Naive thymus-derived CD4-positive, alpha-beta T cell (primary cell): ENCODE measurements around the gene CFDP1. TPM values are rescaled to one million over a fixed set of nuclear protein-coding genes. Genes with fewer than 3 reads are reported as not detected.

Experiments used
- ATAC-seq: fragments of 150-1000 bp; cut with Tn5 transposase; 2 replicates; pipeline ENCODE4 v1.10.0; 2021; ENCODE audit warnings: mild to moderate bottlenecking, moderate library complexity
- CTCF ChIA-PET: fragments of 350-600 bp; sonication (Branson Sonifier 250); formaldehyde crosslinking; loops from one replicate; lab custom pipeline; 2021; ENCODE audit warnings: antibody characterized with exemption; lab: Charles Lee
- POLR2A ChIA-PET: fragments of 350-600 bp; sonication (Branson Sonifier 250); formaldehyde crosslinking; loops from one replicate; lab custom pipeline; 2021; ENCODE audit warnings: antibody characterized with exemption, inconsistent platforms; lab: Charles Lee
- DNase-seq, 9 donors: peaks; one replicate each; pipeline versions ENCODE4 v3.0.0 to v3.0.0-alpha.2; 2020 to 2022; ENCODE audit warnings: mixed read lengths in 1 of 9
- H3K27ac ChIP-seq: one replicate; pipeline ENCODE4 v1.7.0; 2013; ENCODE audit warnings: mild to moderate bottlenecking, low read depth, low read length, moderate library complexity
- H3K27me3 ChIP-seq, 2 donors: one replicate each; pipeline ENCODE4 v1.7.0; 2013; ENCODE audit warnings: low read length in 2 of 2, mild to moderate bottlenecking in 2 of 2, moderate library complexity in 2 of 2; ENCODE audit not compliant: control insufficient read depth in 2 of 2, insufficient read depth in 2 of 2
- H3K36me3 ChIP-seq, 3 experiments: 1 replicate in 2 of 3; 2 replicates in 1 of 3; pipeline ENCODE4 v1.7.0; 2013; ENCODE audit warnings: low read length in 3 of 3, mild to moderate bottlenecking in 3 of 3, moderate library complexity in 1 of 3; ENCODE audit not compliant: insufficient read depth in 3 of 3, control insufficient read depth in 2 of 3
- H3K4me1 ChIP-seq, 2 donors: one replicate each; pipeline ENCODE4 v1.7.0; 2013; ENCODE audit warnings: low read length in 2 of 2, mild to moderate bottlenecking in 2 of 2, moderate library complexity in 1 of 2; ENCODE audit not compliant: control insufficient read depth in 2 of 2, insufficient read depth in 2 of 2
- H3K4me3 ChIP-seq: 2 replicates; pipeline ENCODE4 v1.7.0; 2013; ENCODE audit warnings: mild to moderate bottlenecking, low read length
- H3K9me3 ChIP-seq, 3 experiments: 1 replicate in 2 of 3; 2 replicates in 1 of 3; pipeline ENCODE4 v1.7.0; 2013; ENCODE audit warnings: low read length in 3 of 3; ENCODE audit not compliant: control insufficient read depth in 2 of 3
- H3K27ac Mint-ChIP-seq, 9 donors: one replicate each; pipeline ENCODE4 v1.8.0; 2020 to 2022; ENCODE audit warnings: mixed read lengths in 9 of 9, mild to moderate bottlenecking in 8 of 9, moderate library complexity in 5 of 9, inconsistent platforms in 2 of 9
- H3K27me3 Mint-ChIP-seq, 5 donors: one replicate each; pipeline ENCODE4 v1.8.0; 2021 to 2022; ENCODE audit warnings: mixed read lengths in 5 of 5, mild to moderate bottlenecking in 1 of 5
- H3K36me3 Mint-ChIP-seq, 5 donors: one replicate each; pipeline ENCODE4 v1.8.0; 2020 to 2022; ENCODE audit warnings: mixed read lengths in 5 of 5, mild to moderate bottlenecking in 3 of 5, inconsistent platforms in 1 of 5
- H3K4me1 Mint-ChIP-seq, 7 donors: one replicate each; pipeline ENCODE4 v1.8.0; 2020 to 2022; ENCODE audit warnings: mixed read lengths in 7 of 7, mild to moderate bottlenecking in 3 of 7, inconsistent platforms in 1 of 7
- H3K4me3 Mint-ChIP-seq, 10 donors: one replicate each; pipeline ENCODE4 v1.8.0; 2020 to 2022; ENCODE audit warnings: mild to moderate bottlenecking in 10 of 10, mixed read lengths in 10 of 10, moderate library complexity in 6 of 10, inconsistent platforms in 2 of 10
- H3K9me3 Mint-ChIP-seq, 11 donors: one replicate each; pipeline ENCODE4 v1.8.0; 2020 to 2022; ENCODE audit warnings: mixed read lengths in 11 of 11, mild to moderate bottlenecking in 4 of 11, inconsistent platforms in 1 of 11, moderate library complexity in 1 of 11
- intact Hi-C, 2 donors: fragments of 100-400 bp; cut with micrococcal nuclease; formaldehyde crosslinking; loops; one replicate each; pipeline ENCODE4 v1.15.1; 2023
- polyA plus RNA-seq, 2 donors: library from polyadenylated mRNA; unstranded; fragments of 300-500 nt; fragmentation: Illumina TruSeq; gene quantifications; one replicate each; pipeline ENCODE4 v1.2.3, GENCODE V29; 2021
- total RNA-seq, 6 experiments: library from RNA in 5 of 6; stranded (reverse) in 5 of 6; gene quantifications; 1 replicate in 5 of 6; 2 replicates in 1 of 6; pipeline ENCODE4 v1.2.3 and lab custom pipeline; 2021 to 2026

The CFDP1 gene
- total and polyA plus RNA-seq, 7 experiments from 2014 or later = 34.9 to 42.1 (median 39.4) TPM

DNA sequence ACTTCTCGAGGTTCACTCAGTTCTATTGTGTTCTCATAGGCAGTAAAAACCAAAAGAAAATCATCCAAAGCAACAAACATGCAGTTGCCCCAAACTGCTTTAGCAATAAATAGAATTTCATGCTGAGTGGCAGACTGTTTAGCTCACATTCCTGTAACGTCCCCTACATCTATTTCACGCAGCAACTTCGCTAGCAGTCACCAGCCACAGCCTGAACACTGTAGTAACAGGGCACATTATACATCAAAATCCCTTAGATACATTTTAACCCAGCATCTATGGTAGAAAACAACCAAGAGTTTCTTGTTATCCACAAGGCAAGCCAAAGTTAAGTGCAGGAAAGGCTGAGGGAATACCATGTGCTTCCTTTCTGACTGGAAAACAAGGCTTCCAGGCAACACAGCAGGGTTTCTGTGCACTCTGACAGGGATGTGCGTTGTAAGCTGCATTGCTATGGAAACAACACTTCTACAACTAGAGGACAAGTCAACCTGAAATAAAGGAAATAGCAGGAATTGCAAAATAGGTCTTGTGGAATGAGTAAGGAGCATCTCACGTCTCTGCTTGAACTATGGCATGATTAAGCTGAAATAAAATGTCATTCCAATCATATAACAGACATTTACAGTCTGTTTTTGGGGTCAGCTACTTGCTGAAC, 55.4 kb downstream of the CFDP1 start:
- H3K36me3 Mint-ChIP-seq = peaks cover 8 to 54% (median 45%) of the 10 kb centered on the region in 5 donors
- Histone ChIP-seq H3K27me3 (no peaks in the 10 kb centered on the region), H3K9me3 (no peaks in the 10 kb centered on the region), H3K4me3 (no peak overlapping the region), H3K4me1 (peaks cover 15 to 27% of the 10 kb centered on the region in 2 donors), H3K27ac (no peak overlapping the region), H3K36me3 (no peaks in the 10 kb centered on the region)
- peaks cover 0 to 39% (median 0%) of the 10 kb centered on the region in 5 donors for H3K27me3 Mint-ChIP-seq
- DNase-seq = no peak
- POLR2A ChIA-PET = no interaction called here
- intact Hi-C loops = no loop called here
- no peak overlapping the region for H3K27ac Mint-ChIP-seq
- peaks cover 36 to 51% (median 43%) of the 10 kb centered on the region in 7 donors for H3K4me1 Mint-ChIP-seq
- H3K4me3 Mint-ChIP-seq = no peak overlapping the region
- ATAC-seq = no peak
- no peaks in the 10 kb centered on the region for H3K9me3 Mint-ChIP-seq
- CTCF ChIA-PET = interaction anchor here (1.2 to 6.6 kb wide), 2 partner anchors 144 to 158 kb away, joined by 3 to 46 read pairs; no protein-coding TSS in a partner anchor

DNA sequence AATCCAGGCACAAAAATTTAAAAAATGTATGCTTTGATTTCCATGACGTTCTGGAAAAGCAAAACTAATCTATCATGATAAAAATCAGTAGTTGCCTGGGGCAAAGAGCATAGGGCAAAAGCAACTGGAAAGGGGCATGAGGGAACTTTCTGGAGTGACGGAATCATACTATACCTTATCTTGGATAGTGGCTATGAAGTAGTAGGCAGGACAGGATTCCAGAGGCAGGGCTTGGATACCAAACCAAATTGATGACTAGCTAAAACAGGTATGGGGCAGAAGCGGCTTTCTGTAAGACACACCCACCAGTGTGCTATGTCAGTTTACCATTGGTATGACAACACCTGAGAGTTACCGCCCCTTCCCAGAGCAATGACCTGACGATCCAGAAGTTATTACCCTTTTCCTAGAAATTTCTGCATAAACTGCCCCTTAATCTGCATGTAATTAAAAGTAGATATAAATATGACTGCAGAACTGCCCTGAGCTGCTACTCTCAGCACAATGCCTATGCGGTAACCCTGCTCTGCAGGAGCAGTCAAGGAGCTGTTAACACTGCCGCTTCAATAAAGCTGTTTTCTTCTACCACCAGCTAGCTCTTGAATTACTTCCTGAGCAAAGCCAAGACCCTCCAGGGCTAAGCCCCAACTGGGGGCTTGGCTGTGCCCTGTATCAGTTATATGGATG, 56.7 kb downstream of the CFDP1 start:
- Mint-ChIP-seq H3K4me3 (no peak overlapping the region), H3K9me3 (no peaks in the 10 kb centered on the region), H3K4me1 (peaks cover 30 to 41% (median 36%) of the 10 kb centered on the region in 7 donors), H3K36me3 (peaks cover 8 to 47% (median 42%) of the 10 kb centered on the region in 5 donors), H3K27me3 (peaks cover 0 to 32% (median 0%) of the 10 kb centered on the region in 5 donors), H3K27ac (no peak overlapping the region)
- Histone ChIP-seq H3K27ac (no peak overlapping the region), H3K4me1 (peaks cover 15 to 23% of the 10 kb centered on the region in 2 donors), H3K36me3 (no peaks in the 10 kb centered on the region), H3K27me3 (no peaks in the 10 kb centered on the region), H3K4me3 (no peak overlapping the region), H3K9me3 (no peaks in the 10 kb centered on the region)
- ChIA-PET CTCF (interaction anchor here (1.0 kb wide), 1 partner anchor 143 kb away, joined by 3 read pairs; no protein-coding TSS in a partner anchor), POLR2A (no interaction called here)
- intact Hi-C loops = no loop called here
- DNase-seq (no peak), ATAC-seq (no peak)

DNA sequence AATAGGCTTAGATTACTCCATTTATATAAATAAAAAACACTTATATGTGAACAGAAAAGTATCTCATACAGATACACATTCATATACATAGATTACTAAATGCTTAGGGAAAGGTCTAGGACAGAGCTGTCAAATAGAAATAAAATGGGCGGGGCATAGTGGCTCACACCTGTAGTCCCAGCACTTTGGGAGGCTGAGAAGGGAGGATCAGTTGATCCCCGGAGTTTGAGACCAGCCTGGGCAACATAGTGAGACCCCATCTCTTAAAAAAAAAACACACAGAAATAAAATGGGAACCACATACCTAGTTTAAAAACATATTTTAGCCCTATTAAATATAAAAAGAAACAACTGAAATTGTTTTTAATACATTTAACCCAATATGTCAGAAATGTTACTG, 58.9 kb downstream of the CFDP1 start:
- DNase-seq (no peak), ATAC-seq (no peak)
- no peaks in the 10 kb centered on the region for H3K9me3 ChIP-seq
- H3K4me1 ChIP-seq = peaks cover 0 to 1% of the 10 kb centered on the region in 2 donors
- H3K27me3 ChIP-seq = no peaks in the 10 kb centered on the region
- Mint-ChIP-seq H3K27ac (no peak overlapping the region), H3K9me3 (no peaks in the 10 kb centered on the region), H3K4me3 (no peak overlapping the region), H3K36me3 (peaks cover 8 to 45% (median 36%) of the 10 kb centered on the region in 5 donors), H3K27me3 (peaks cover 0 to 20% (median 0%) of the 10 kb centered on the region in 5 donors), H3K4me1 (peaks cover 8 to 19% (median 13%) of the 10 kb centered on the region in 7 donors)
- ChIA-PET POLR2A (no interaction called here), CTCF (no interaction called here)
- no peak overlapping the region for H3K27ac ChIP-seq
- no peaks in the 10 kb centered on the region for H3K36me3 ChIP-seq
- H3K4me3 ChIP-seq = no peak overlapping the region
- intact Hi-C loops = no loop called here

DNA sequence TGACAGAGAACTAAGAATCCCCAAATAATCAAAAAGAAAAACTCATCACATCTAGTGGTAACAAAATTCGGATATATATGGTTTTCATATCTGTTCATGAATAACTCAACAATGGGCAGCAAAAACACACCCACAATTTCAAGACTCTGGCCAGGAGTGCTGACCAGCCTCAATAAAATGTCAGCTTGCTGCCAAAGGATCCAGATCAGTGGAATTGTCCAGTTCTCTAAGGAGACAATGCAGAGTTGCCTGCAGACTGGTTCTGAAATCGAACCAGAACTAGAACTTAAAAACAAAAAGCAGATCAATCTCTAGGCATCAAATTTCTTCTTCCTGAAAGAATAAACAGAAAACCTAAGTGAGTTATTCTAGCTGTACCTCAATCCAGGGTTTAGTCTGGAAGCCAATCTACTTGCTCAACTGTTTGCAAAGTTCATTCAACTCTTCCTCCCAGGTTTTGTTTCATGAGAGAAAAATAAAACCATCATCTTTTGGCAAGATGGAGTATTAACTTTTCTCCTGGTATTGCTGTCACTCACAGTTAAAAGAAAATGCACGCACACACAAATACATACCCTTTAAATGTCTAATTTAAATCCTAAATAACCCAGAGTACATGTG, 61.0 kb downstream of the CFDP1 start:
- POLR2A ChIA-PET = no interaction called here
- H3K27me3 ChIP-seq = no peaks in the 10 kb centered on the region
- intact Hi-C loops = no loop called here

DNA sequence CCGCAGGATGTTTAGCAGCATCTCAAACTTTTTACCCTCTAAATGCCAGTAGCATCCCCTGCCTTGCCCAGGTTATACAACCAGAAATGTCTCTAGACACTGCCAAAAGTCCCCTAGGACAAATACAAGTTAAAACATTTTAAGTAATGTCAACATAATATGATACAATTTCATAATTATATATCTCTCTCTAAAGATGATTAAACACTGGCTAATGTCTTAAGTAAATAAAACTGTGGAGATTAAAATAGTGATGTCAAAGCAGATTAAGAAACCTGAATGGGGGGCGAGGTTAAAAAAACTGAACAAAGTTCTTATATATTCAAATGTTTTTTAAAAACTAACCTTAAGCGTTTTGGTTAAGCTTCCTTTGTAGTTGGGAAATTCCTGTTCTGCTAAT, 62.1 kb downstream of the CFDP1 start:
- Mint-ChIP-seq H3K27me3 (no peaks in the 10 kb centered on the region), H3K9me3 (no peaks in the 10 kb centered on the region), H3K27ac (no peak overlapping the region), H3K4me3 (no peak overlapping the region), H3K36me3 (peaks cover 8 to 20% (median 14%) of the 10 kb centered on the region in 5 donors), H3K4me1 (peaks cover 0 to 2% (median 0%) of the 10 kb centered on the region in 7 donors)
- H3K4me1 ChIP-seq = no peaks in the 10 kb centered on the region
- no peaks in the 10 kb centered on the region for H3K9me3 ChIP-seq
- H3K27me3 ChIP-seq = no peaks in the 10 kb centered on the region
- POLR2A ChIA-PET = interaction anchor here (0.6 kb wide), 1 partner anchor 87 kb away, joined by 5 read pairs; no protein-coding TSS in a partner anchor
- CTCF ChIA-PET = no interaction called here
- DNase-seq (no peak), ATAC-seq (no peak)
- H3K27ac ChIP-seq = no peak overlapping the region
- intact Hi-C loops = no loop called here
- no peak overlapping the region for H3K4me3 ChIP-seq
- H3K36me3 ChIP-seq = no peaks in the 10 kb centered on the region

More for the DNA sequence above, 61.0 kb downstream of the CFDP1 start:
- H3K4me1 ChIP-seq = no peaks in the 10 kb centered on the region
- no peak overlapping the region for H3K4me3 Mint-ChIP-seq
- ATAC-seq = no peak
- no peak overlapping the region for H3K27ac Mint-ChIP-seq
- H3K9me3 ChIP-seq = no peaks in the 10 kb centered on the region
- no peak for DNase-seq
- H3K36me3 ChIP-seq = no peaks in the 10 kb centered on the region
- peaks cover 0 to 2% (median 0%) of the 10 kb centered on the region in 7 donors for H3K4me1 Mint-ChIP-seq
- H3K27ac ChIP-seq = no peak overlapping the region
- H3K27me3 Mint-ChIP-seq = peaks cover 0 to 2% (median 0%) of the 10 kb centered on the region in 5 donors
- H3K9me3 Mint-ChIP-seq = no peaks in the 10 kb centered on the region
- H3K36me3 Mint-ChIP-seq = peaks cover 5 to 25% (median 18%) of the 10 kb centered on the region in 5 donors
- CTCF ChIA-PET = no interaction called here
- H3K4me3 ChIP-seq = no peak overlapping the region

DNA sequence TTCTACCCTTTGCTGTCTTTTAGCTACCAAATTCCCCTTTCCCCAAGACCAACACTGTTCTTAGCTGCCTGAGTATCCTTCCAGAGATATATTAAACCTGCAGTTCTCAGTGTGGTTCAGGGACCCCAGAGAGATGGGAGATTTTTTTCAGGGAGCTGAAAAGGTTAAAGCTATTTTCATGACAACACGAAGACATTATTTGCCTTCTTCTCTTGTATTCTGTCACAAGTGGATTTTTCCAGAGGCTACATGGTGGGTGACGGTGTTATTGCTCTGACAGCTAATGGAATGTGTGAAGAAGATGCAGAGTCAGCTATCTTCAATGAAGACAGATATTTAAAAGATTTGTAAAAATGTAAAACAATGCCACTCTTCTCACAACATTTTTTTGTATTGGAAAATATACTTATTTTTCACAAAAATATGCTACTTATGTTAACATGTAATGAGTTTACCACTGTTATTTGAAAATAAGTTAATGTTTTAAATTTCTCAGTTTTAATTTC, 69.0 kb downstream of the CFDP1 start:
- H3K27ac ChIP-seq = no peak overlapping the region
- no peak overlapping the region for H3K4me3 ChIP-seq
- H3K36me3 Mint-ChIP-seq = peaks cover 5 to 38% (median 15%) of the 10 kb centered on the region in 5 donors
- no peaks in the 10 kb centered on the region for H3K9me3 Mint-ChIP-seq
- H3K36me3 ChIP-seq = no peaks in the 10 kb centered on the region
- peaks cover 0 to 2% (median 0%) of the 10 kb centered on the region in 7 donors for H3K4me1 Mint-ChIP-seq
- H3K4me1 ChIP-seq = no peaks in the 10 kb centered on the region
- H3K27me3 Mint-ChIP-seq = no peaks in the 10 kb centered on the region
- DNase-seq (no peak), ATAC-seq (no peak)
- H3K4me3 Mint-ChIP-seq = no peak overlapping the region
- ChIA-PET POLR2A (no interaction called here), CTCF (no interaction called here)
- intact Hi-C loops = no loop called here
- no peak overlapping the region for H3K27ac Mint-ChIP-seq
- no peaks in the 10 kb centered on the region for H3K9me3 ChIP-seq
- H3K27me3 ChIP-seq = no peaks in the 10 kb centered on the region
